ENCODE results near the gene REEP1.
"Not testable (repeated sequence)": the region's sequence is repeated elsewhere in the genome, so short reads cannot be mapped to it uniquely, and the experiment has no call there.

The REEP1 gene

GRCh38 chr2:86201671-86202335, 135.6 kb downstream of the REEP1 start:
- H3K79me2 ChIP-seq (ENCODE audit: control insufficient read depth, insufficient read depth, low read length) = peaks cover 8% of the 10 kb centered on the region
- H2BK5ac ChIP-seq (ENCODE audit: low read length) = no peak overlapping the region
- H4K5ac ChIP-seq (ENCODE audit: low read length) = no peak overlapping the region
- H3K27ac ChIP-seq (ENCODE audit: low read depth, low read length) = no peak overlapping the region
- no peak overlapping the region for H3K23ac ChIP-seq (ENCODE audit: low read length)
- no peak overlapping the region for H3K18ac ChIP-seq (ENCODE audit: low read length)
- H3K56ac ChIP-seq (ENCODE audit: low read length) = peak overlapping the region; percentile 26
- no peak overlapping the region for H2BK120ac ChIP-seq (ENCODE audit: low read depth, low read length)
- peaks cover 8% of the 10 kb centered on the region for H3K79me1 ChIP-seq (ENCODE audit: low read length)
- H3K4me1 ChIP-seq (ENCODE audit: control insufficient read depth, low read depth, low read length) = no peaks in the 10 kb centered on the region
- H3K4me3 ChIP-seq (ENCODE audit: low read length) = no peak overlapping the region
- H3K27me3 ChIP-seq (ENCODE audit: insufficient read depth, low read length, poor library complexity) = no peaks in the 10 kb centered on the region
- H2AK5ac ChIP-seq (ENCODE audit: low read length) = no peak overlapping the region
- WGBS (ENCODE audit: extremely low coverage, insufficient coverage, low lambda C conversion rate) = no CpG with 5 or more reads among the region's 8 CpGs
- no peak overlapping the region for H3K4ac ChIP-seq (ENCODE audit: low read depth, low read length)
- peak; percentile 35 for DNase-seq
- no peak overlapping the region for H3K4me2 ChIP-seq (ENCODE audit: low read length)
- no peak overlapping the region for H3K9ac ChIP-seq (ENCODE audit: low read length)
- H3K36me3 ChIP-seq (ENCODE audit: control insufficient read depth, insufficient read depth, low read length) = no peaks in the 10 kb centered on the region
- no peak overlapping the region for H4K8ac ChIP-seq (ENCODE audit: low read depth, low read length)
- H2BK15ac ChIP-seq (replicated peaks; ENCODE audit: low read depth) = no peak overlapping the region

- H3K56ac ChIP-seq (ENCODE audit: low read length); H3K79me1 ChIP-seq (ENCODE audit: low read length); H3K9ac ChIP-seq (ENCODE audit: low read length); H3K27ac ChIP-seq (ENCODE audit: low read depth, low read length); H3K27me3 ChIP-seq (ENCODE audit: insufficient read depth, low read length, poor library complexity); H2BK120ac ChIP-seq (ENCODE audit: low read depth, low read length); H3K4me3 ChIP-seq (ENCODE audit: low read length); H3K4ac ChIP-seq (ENCODE audit: low read depth, low read length); DNase-seq; H4K8ac ChIP-seq (ENCODE audit: low read depth, low read length); H2BK5ac ChIP-seq (ENCODE audit: low read length); H3K79me2 ChIP-seq (ENCODE audit: control insufficient read depth, insufficient read depth, low read length); H3K4me1 ChIP-seq (ENCODE audit: control insufficient read depth, low read depth, low read length); H3K4me2 ChIP-seq (ENCODE audit: low read length); H3K18ac ChIP-seq (ENCODE audit: low read length); H2AK5ac ChIP-seq (ENCODE audit: low read length); H3K23ac ChIP-seq (ENCODE audit: low read length); H4K5ac ChIP-seq (ENCODE audit: low read length); H2BK15ac ChIP-seq (replicated peaks; ENCODE audit: low read depth); H3K36me3 ChIP-seq (ENCODE audit: control insufficient read depth, insufficient read depth, low read length): not testable (repeated sequence)
- no CpG with 5 or more reads among the region's 11 CpGs for WGBS (ENCODE audit: extremely low coverage, insufficient coverage, low lambda C conversion rate)
These were observed 136.9 kb downstream of the REEP1 start for GRCh38 chr2:86200564-86200963.

- H3K18ac ChIP-seq (ENCODE audit: low read length) = peak overlapping the region; percentile 95
- peak overlapping the region; percentile 98 for H3K4me3 ChIP-seq (ENCODE audit: low read length)
- no peak overlapping the region for H2AK5ac ChIP-seq (ENCODE audit: low read length)
- no peak overlapping the region for H2BK5ac ChIP-seq (ENCODE audit: low read length)
- no peak overlapping the region for H4K5ac ChIP-seq (ENCODE audit: low read length)
- peaks cover 5% of the 10 kb centered on the region for H3K79me1 ChIP-seq (ENCODE audit: low read length)
- H2BK120ac ChIP-seq (ENCODE audit: low read depth, low read length) = no peak overlapping the region
- H3K27ac ChIP-seq (ENCODE audit: low read depth, low read length) = no peak overlapping the region
- H3K36me3 ChIP-seq (ENCODE audit: control insufficient read depth, insufficient read depth, low read length) = no peaks in the 10 kb centered on the region
- H2BK15ac ChIP-seq (replicated peaks; ENCODE audit: low read depth) = no peak overlapping the region
- H3K9ac ChIP-seq (ENCODE audit: low read length) = peak overlapping the region; percentile 98
- no peak overlapping the region for H4K8ac ChIP-seq (ENCODE audit: low read depth, low read length)
- H3K4me2 ChIP-seq (ENCODE audit: low read length) = peak overlapping the region; percentile 71
- H3K4me1 ChIP-seq (ENCODE audit: control insufficient read depth, low read depth, low read length) = no peaks in the 10 kb centered on the region
- no CpG with 5 or more reads among the region's 8 CpGs for WGBS (ENCODE audit: extremely low coverage, insufficient coverage, low lambda C conversion rate)
- peak overlapping the region; percentile 97 for H3K56ac ChIP-seq (ENCODE audit: low read length)
- H3K23ac ChIP-seq (ENCODE audit: low read length) = no peak overlapping the region
- no peak overlapping the region for H3K4ac ChIP-seq (ENCODE audit: low read depth, low read length)
- no peak for DNase-seq
- H3K79me2 ChIP-seq (ENCODE audit: control insufficient read depth, insufficient read depth, low read length) = peaks cover 8% of the 10 kb centered on the region
- no peaks in the 10 kb centered on the region for H3K27me3 ChIP-seq (ENCODE audit: insufficient read depth, low read length, poor library complexity)
These were observed 137.6 kb downstream of the REEP1 start for GRCh38 chr2:86199834-86200177.

GRCh38 chr2:86195808-86196387, 141.5 kb downstream of the REEP1 start:
- H2BK5ac ChIP-seq (ENCODE audit: low read length) = peak overlapping the region; percentile 20
- no peak for DNase-seq
- no CpG with 5 or more reads among the region's 23 CpGs for WGBS (ENCODE audit: extremely low coverage, insufficient coverage, low lambda C conversion rate)
- peak overlapping the region; percentile 88 for H3K4me3 ChIP-seq (ENCODE audit: low read length)
- H3K79me1 ChIP-seq (ENCODE audit: low read length) = peaks cover 12% of the 10 kb centered on the region
- H3K27ac ChIP-seq (ENCODE audit: low read depth, low read length) = peak overlapping the region; percentile 69
- H3K4me2 ChIP-seq (ENCODE audit: low read length) = peak overlapping the region; percentile 99
- H2BK15ac ChIP-seq (replicated peaks; ENCODE audit: low read depth) = no peak overlapping the region
- H3K4me1 ChIP-seq (ENCODE audit: control insufficient read depth, low read depth, low read length) = peaks cover 6% of the 10 kb centered on the region
- H3K79me2 ChIP-seq (ENCODE audit: control insufficient read depth, insufficient read depth, low read length) = peaks cover 38% of the 10 kb centered on the region
- no peak overlapping the region for H3K23ac ChIP-seq (ENCODE audit: low read length)
- H4K8ac ChIP-seq (ENCODE audit: low read depth, low read length) = no peak overlapping the region
- H3K18ac ChIP-seq (ENCODE audit: low read length) = no peak overlapping the region
- H4K5ac ChIP-seq (ENCODE audit: low read length) = peak overlapping the region; percentile 68
- H3K4ac ChIP-seq (ENCODE audit: low read depth, low read length) = peak overlapping the region; percentile 38
- H3K36me3 ChIP-seq (ENCODE audit: control insufficient read depth, insufficient read depth, low read length) = peaks cover 1% of the 10 kb centered on the region
- no peak overlapping the region for H2BK120ac ChIP-seq (ENCODE audit: low read depth, low read length)
- H2AK5ac ChIP-seq (ENCODE audit: low read length) = peak overlapping the region; percentile 24
- peak overlapping the region; percentile 95 for H3K56ac ChIP-seq (ENCODE audit: low read length)
- H3K27me3 ChIP-seq (ENCODE audit: insufficient read depth, low read length, poor library complexity) = no peaks in the 10 kb centered on the region
- H3K9ac ChIP-seq (ENCODE audit: low read length) = peak overlapping the region; percentile 96

GRCh38 chr2:86195055-86195807, 142.2 kb downstream of the REEP1 start, which contains the start of gene IMMT:
IMMT (minus strand) TSS chr2:86195462; CDS start chr2:86195382, 80 bp downstream.
- Histone ChIP-seq H3K4me3 (ENCODE audit: low read length) (peak within 1 kb of the TSS; percentile 93), H3K56ac (ENCODE audit: low read length) (peak within 1 kb of the TSS; percentile 100), H3K23ac (ENCODE audit: low read length) (peak within 1 kb of the TSS; percentile 97), H2BK15ac (replicated peaks; ENCODE audit: low read depth) (no peak within 1 kb of the TSS), H3K4me1 (ENCODE audit: control insufficient read depth, low read depth, low read length) (peaks cover 6% of the 10 kb centered on the region), H3K9ac (ENCODE audit: low read length) (peak within 1 kb of the TSS; percentile 99), H3K27me3 (ENCODE audit: insufficient read depth, low read length, poor library complexity) (no peaks in the 10 kb centered on the region), H3K4me2 (ENCODE audit: low read length) (peak within 1 kb of the TSS; percentile 99), H4K8ac (ENCODE audit: low read depth, low read length) (no peak within 1 kb of the TSS), H2BK120ac (ENCODE audit: low read depth, low read length) (no peak within 1 kb of the TSS), H3K18ac (ENCODE audit: low read length) (peak within 1 kb of the TSS; percentile 69), H2BK5ac (ENCODE audit: low read length) (peak within 1 kb of the TSS; percentile 97), H3K79me1 (ENCODE audit: low read length) (peaks cover 13% of the 10 kb centered on the region), H3K4ac (ENCODE audit: low read depth, low read length) (peak within 1 kb of the TSS; percentile 99), H3K36me3 (ENCODE audit: control insufficient read depth, insufficient read depth, low read length) (peaks cover 1% of the 10 kb centered on the region), H4K5ac (ENCODE audit: low read length) (peak within 1 kb of the TSS; percentile 68), H3K27ac (ENCODE audit: low read depth, low read length) (peak within 1 kb of the TSS; percentile 99), H3K79me2 (ENCODE audit: control insufficient read depth, insufficient read depth, low read length) (peaks cover 42% of the 10 kb centered on the region), H2AK5ac (ENCODE audit: low read length) (peak within 1 kb of the TSS; percentile 24)
- peak; percentile 98 for DNase-seq
- WGBS (ENCODE audit: extremely low coverage, insufficient coverage, low lambda C conversion rate) = no CpG with 5 or more reads among the region's 74 CpGs

Measured in mesendoderm (in vitro differentiated cells).